ENCODE results near the gene SRPK2.

DNA sequence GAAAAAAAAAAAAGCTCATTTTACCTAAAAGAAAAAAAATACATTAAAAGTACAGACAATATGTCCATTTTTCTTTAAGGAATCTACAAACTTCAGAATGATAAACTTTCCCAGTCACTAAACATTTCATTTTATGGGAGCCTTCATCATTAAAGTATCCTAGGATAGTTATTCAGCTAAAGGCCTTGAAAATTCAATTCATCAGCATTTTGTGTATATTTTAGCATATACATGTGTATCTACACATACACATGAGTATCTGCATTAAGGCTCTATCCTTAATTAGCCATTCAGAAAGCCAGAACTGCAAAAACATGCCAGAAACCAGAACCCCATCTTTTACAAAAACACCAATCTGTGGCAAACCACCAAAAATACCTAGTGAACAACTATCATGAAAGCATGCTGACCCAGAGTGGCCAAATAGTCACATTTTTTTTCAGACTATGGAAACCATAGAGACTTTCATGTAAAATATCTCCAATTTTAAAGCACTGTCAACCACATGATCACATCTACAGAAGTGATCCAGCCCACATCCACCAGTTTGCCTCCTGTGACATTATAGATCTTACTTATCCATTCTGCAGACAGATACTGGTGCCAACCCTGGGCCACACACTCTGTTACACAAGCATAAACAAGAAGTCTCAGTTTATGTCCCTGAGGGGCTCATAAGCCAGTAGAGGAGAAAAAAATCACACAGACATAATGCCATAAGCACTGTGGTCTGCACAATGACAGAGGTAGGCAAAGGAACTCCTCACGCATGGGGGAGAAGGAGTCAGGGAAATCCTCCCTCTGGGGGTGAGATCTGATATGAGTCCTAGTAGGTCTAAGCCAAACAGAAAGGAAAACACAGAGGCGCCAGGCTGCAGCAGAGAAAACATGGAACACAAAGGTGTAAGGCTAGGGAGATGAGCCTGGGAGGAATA lies 79.2 kb downstream of the SRPK2 start:
- no peak for TF ChIP-seq CTCF (IDR thresholded peaks at IDR 0.05)
- no peak for TF ChIP-seq EZH2 (IDR thresholded peaks at IDR 0.05; ENCODE audit: borderline replicate concordance, insufficient read depth, low read depth, low read length, poor library complexity, severe bottlenecking)
